Stimulated activated CD4-positive, alpha-beta T cell treated with anti-CD3 and anti-CD28 coated beads, TNF-alpha, amount 100 ng/mL, for 4 hours (primary cell): ENCODE measurements around the gene MFF.

ENCODE experiments used
- DNase-seq, 3 experiments: peaks; one replicate each; pipeline ENCODE4 v3.0.0-alpha.2; 2020; ENCODE audit warnings: low read depth in 3 of 3

Gene MFF, protein sequence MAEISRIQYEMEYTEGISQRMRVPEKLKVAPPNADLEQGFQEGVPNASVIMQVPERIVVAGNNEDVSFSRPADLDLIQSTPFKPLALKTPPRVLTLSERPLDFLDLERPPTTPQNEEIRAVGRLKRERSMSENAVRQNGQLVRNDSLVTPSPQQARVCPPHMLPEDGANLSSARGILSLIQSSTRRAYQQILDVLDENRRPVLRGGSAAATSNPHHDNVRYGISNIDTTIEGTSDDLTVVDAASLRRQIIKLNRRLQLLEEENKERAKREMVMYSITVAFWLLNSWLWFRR

DNA sequence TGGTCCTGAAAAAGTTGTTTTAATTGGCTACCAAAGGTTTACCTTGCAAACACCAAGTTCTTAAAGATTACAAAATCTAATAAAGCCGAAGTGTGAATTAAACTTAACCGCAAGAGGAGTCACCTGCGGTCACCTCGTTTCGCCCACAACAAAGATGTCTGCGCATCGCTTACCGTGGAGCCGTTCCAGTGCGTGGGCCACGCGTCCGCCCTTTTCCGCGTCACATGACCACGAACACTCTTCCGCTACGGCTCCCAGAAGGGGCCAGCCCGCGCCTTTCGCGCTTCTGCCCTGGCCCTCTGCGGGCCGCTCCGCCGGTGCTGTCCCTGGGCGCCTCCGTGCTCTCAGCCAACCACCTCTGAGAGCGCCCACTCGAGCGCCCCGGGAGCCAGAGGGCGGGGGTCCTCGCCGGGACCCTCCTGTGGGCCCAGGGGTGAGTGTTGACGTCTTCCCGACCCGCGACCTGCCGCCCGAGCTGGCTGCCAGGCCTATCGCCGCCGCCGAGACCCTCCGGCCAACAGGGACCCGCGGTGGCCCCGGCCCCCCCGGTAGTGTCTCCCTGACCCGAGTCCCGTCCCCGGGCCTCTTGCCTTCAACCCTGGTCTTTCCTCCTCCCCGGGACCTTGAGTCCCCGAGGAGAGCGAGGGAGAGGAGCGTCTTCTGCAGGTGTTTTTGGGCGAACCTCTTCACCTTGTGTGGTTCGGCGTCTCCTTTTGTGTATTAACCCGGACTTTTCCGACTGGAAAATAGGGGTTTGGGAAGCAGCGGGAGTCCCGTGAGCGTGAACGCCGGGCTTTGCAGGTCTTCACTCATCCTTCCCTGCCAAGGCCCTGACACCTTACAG, at the start of gene MFF:
Gene MFF (plus strand): TSS at position 257 of the 844 bp plus-strand sequence. CDS start 5,415 bp downstream, outside the sequence.
- peak; percentile 82 to 90 (median 88) for DNase-seq

DNA sequence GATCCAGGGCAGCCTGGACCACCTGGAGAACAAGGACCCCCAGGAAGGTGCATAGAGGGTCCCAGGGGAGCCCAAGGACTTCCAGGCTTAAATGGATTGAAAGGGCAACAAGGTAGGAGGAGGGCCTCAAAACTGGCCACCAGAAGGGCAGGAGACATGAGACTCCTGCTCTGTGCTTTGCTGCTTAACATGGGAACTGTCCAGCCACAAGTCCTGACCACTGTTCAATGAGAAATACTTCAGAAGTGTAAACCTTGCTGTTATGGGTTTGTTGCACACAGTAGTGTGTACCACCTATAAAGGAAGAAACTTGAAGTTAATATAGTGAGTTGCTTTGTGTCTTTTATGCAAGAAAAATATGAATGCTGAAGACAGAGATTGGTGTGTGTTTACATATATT, 44.2 kb upstream of the MFF start:
- no peak for DNase-seq

DNA sequence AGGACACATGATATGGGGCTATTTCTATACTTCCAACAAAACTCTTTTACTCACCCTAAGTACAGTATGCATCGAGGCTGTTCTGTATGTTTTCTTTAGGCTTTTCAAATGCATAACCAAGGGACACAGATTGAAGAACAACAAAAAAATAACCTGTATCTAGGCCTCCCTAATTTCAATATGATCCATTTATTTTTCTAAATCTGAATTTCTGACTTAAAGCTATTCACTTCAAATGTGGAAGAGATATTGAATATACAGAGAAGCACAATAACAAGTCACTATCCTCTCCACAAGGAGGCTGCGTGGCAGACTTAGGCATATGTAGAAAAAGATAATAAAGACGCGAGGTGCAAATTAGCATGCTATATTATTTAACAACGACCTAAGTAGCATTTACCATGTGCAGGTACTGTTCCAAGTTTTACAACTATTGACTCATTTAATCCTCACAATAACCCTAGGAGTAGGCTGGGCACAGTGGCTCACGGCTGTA, 39.3 kb upstream of the MFF start:
- DNase-seq = no peak

DNA sequence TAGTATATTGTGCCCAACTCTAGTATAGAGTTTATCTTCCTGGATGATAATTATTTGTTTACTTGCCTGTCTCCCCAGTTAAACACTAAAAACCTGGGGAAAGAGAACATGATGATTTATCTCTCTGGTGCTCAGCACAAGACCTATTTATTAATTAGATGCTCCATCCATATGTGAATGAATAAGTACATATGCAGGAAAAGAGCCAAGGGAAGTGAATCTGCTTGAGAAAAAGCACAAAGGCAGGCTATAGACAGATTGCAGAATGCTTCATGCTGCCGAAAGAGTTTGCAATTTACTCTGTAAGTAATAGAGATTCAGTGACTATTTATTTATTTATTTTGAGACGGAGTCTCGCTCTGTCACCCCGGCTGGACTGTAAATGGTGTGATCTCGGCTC, 37.3 kb upstream of the MFF start:
- no peak for DNase-seq

DNA sequence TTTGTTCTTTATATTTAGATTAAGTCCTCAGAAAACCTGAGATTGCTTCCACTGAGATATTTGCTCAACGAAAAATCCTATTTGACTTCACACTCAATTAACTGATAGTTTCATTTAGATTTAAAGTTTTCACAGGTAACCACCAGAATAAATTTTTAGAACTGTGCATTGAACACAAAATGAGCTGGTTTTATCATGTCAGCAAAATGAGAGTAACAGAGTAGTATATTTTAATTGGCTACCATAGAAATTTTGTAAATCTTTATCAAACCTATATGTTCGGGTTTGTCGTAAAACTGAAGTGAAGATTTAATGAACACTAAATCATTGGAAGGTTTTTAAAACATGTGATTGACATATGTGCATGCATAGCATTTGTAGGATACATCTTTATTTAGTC, 32.7 kb upstream of the MFF start:
- no peak for DNase-seq

DNA sequence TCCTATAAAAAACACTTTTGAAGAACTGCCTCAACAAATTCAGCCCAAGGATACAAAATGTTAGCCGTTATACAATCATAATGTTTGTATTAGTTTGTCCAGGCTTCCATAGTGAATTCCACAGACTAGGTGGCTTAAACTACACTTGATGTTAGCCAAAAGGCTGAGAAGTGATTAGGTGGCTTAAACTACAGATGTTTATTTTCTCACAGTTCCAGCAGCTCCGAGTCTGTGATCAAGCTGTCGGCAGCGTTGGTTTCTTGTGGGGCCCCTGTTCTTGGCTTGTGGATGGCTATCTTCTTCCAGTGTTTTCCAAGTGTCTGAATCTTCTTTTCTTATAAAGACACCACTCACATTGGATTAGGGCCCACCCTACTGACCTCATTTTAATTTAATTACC, 31.5 kb upstream of the MFF start:
- no peak for DNase-seq

DNA sequence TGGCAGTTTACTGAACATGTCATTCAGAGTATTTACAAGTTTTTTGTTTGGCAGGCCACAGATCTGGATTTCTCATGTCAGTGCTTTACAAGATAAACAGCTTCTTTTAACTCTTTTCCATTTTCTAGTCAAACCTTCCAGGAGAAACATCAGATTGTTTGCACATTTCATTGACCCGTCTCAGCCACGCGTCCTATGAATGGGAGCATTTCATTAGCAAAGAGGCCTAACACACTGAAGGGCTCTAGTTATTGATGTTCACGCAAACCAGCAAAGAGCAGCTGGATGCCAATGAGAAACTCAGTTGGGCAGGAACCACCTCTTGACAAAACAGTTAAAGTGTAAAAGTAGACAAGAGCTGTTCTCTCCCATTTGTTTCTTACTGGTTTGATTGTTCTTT, 29.2 kb upstream of the MFF start:
- no peak for DNase-seq

DNA sequence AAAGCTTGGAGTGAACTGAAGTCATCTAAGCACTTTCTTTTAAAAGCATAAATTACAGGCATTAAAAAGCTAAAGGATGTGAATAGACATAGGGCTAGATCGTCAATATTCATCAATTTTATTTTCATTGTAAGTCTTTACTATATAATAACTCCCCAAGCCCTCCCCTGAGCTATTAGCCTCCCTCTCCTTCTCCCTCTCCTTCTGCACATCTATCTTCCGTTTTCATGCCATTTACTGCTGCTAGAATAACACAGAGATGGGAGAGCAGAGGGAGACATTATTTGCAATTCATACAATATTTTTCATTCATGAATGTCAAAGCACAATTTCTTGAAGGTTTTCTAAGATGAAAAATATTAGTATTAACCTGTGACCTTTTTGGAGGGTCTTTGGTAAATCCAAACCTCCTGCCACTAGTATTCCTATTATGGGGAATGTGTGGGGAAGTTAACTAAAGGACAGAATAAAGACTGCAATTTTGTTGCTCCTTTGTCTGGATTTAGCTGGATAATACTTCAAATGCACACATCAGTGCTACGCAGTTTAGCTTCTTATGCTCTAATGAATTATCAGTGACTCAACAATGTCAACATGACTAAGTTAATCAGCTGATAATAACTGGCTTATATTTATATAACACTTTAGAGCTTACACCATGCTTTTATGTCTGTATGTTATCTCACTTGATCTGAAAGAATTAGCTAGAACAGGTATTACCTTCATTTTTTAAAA, 28.2 kb upstream of the MFF start:
- no peak for DNase-seq

DNA sequence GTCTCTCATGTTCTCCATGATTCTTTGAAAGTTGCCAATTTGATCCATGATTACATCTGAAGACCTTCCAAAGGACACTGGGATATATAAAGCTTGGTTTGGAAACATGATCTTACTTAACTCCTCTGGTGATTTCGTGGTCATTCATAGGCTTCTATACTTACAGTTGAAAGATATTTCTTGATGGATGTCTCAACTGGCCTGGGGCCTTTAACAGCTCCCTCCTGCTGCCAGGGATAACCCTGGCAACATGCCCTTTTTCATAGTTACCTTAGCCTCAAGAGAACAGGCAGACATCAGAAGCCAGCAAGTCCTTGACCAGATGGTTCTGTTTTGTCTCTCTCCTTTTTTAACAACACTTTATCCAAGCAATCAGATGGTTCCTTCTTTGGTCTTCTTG, 23.5 kb upstream of the MFF start:
- no peak for DNase-seq

DNA sequence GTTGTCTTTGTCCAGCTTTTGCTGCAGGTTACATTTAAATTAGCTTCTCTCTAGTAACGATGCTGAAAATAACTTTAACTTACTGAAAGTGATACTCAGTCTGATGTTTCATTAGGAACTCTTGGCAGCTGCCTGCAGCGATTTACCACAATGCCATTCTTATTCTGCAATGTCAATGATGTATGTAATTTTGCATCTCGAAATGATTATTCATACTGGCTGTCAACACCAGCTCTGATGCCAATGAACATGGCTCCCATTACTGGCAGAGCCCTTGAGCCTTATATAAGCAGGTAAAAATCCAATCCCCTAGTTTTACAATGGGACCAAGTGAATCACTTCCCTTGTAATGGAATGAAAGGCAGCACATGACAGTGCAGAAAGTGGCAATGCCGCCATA, 16.3 kb upstream of the MFF start:
- DNase-seq = no peak

DNA sequence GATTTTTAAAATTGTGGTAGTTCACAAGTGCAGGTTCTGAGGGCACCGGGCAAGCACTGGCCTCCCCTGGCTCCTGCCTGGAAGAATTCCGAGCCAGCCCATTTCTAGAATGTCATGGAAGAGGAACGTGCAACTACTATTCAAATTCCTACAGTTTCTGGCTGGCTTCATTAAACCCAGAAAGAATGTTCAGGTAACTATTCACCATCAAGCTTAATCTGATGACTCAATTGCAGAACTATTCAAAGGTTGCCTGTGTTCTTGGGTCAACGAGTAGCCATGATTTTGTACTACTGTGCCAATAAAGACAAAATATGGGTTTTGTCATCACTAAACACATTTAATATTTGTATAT, 14.3 kb upstream of the MFF start:
- no peak for DNase-seq

DNA sequence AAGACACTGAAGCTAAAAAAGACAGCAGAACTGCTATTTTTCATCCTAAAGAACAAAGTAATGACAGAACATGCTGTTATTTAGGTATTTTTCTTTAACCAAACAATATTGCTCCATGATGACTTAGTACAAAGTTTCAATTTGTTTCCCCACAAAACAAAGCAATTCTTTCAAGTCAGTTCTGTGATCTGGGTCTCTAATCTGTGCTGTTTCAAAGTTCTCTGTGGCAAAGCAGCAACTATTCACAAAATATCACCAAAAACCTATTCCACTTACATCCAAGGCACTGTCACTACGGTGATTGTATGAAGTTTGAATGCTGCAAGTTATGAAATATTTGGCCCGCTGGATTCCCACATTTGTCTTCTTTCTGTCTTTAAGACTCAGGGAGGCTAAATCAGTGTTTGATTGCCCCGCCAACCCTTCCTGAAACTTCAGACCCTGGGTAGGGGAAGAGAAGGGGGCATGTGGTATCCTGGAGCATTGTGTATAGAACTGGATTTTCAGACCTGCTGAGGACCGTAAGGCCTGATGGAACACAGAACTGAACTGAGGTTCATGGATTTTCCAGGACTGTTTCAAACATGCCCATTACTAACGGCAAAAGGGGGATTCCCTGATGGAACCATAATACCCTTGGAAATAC, 13.1 kb upstream of the MFF start:
- no peak for DNase-seq

DNA sequence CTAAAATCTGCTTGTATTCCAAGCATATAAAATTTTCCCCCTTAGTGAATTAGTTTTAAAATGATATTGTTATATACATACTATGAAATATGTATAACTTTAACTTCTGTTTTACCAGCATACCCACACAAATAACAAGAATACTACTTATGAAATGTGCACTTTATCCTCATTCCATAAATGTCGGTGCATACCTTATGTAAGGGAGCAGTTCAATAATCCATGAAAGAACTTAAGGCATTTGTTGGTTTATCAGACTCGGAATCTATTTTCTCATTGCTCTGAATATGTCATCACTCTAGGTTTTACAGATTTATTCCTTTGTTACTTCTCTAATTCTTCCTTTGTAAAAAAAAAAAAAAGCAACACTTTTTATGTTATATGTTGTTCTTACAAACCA, 12.5 kb upstream of the MFF start:
- DNase-seq = no peak

DNA sequence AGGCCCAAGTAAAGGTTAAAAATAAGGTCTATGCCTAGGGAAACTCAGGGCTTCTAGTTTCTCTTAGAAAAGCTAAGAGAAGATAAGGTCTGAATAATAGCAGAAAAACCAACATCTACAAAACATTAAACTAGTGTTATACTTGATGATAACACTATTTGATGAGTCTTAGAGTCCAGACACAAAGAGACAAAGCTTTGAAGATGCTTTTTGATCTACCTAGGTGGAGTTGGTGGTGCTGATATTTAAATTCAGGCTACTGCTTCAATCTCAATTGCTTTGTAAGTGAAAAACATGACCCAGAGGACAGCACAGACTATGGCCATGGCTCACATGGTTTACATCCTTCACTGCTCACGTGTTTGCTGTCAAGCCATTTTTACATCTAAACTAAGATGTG, 11.7 kb upstream of the MFF start:
- no peak for DNase-seq

DNA sequence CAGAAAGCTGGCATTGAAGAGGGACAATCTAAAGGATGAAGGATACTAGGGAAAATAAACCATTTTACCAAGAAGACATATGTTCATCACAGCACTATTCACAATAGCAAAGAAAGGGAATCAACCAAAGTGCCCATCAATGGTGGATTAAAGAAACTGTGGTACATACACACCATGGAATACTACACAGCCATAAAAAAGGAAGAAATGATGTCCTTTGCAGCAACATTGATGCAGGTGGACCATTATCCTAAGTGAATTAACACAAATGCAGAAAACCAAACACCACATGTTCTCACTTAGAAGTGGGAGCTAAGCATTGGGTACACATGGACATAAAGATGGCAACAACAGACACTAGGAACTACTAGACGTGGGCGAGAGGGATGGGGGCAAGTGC, 7.2 kb upstream of the MFF start:
- DNase-seq = no peak

DNA sequence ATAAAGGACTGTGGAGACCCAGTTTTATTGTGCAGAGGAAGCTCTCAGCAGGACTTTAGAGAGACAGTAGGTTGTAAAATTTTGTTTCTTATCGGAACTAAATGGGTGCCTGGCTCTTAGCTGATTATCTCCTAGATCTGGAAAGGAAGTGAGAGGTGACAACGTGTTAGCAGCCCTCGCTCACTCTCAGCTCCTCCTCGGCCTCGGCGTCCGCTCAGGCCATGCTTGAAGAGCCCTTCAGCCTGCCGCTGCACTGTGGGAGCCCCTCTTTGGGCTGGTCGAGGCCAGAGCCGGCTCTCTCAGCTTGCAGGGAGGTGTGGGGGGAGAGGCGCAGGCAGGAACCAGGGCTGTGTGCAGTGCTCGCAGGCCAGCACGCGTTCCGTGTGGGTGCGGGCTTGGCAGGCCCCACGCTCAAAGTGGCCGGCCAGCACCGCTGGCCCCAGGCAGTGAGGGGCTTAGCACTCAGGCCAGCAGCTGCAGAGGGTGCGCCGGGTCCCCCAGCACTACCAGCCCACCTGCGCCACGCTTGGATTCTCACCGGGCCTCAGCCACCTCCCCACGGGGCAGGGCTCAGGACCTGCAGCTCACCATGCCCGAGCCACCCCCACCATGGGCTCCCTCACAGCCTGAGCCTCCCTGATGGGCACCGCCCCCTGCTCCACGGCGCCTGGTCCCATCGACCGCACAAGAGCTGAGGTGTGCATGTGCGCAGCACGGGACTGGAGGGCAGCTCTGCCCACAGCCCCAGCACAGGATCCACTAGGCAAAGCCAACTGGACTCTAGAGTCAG, 4.6 kb upstream of the MFF start:
- no peak for DNase-seq

DNA sequence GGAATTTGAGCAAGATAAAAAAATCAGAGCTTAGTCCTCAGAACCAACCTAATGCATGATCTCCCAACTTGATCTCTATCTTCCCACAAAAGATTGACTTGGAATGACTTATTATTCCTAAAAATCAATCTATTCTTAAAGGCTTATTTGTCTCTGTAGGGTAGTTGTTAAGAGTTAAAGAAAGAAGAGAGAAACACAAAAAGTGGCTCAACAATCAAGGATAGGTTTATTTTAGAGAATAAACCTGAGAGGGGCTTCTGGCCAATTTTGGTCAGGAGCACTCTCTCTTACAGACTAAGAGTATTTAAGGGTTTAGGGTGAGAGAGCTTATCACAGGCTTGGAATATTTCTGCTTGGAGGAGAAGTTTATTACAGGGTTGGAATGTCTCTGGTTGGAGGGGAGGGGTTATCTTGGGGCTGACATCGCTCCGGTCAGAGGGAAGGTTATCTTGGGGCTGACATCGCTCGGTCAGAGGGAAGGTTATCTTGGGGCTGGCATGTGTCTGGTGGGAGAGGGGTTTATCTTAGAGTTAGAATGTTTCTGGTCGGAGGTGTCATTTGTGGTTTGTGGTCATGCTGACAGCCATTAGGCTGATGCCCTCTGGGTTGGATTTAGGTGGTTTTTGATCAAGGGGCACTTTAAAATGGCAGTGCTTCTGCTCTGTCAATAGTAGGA, 2.4 kb upstream of the MFF start:
- no peak for DNase-seq

DNA sequence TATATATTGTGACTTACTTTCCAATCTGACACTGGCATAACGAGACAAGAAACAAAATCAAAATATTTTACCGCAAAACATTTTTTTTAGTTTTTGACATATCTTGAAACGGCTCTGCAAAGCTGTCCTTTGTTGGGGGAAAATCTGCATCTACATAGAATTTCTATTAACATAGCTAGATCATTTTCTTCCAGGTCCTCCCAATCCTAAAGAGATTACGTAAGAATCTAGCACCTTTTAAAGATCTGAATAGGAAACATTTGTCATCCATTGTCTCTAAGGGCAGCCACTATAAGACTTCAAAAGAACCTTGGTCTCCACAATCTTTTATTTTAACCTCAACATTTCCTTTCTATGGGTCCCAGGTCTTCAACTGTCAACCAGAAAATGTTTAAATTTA, 1.2 kb upstream of the MFF start:
- no peak for DNase-seq

DNA sequence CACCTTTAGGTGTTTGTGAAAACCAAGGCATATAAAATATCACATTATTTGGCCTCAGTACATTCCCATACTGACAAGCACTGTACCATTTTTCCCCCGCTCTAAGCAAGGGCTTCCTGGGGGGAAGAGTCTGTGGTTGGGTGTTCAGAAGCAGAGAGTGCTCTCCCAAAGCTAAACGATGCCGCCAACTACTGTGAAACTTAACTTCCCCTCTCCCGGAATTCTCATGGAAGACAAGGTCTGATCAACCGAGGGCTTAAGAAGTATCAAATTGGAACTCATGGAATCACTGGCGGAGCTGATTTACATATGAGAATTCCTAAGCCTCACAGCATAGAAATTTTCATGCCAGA, 433 bp upstream of the MFF start:
- no peak for DNase-seq

DNA sequence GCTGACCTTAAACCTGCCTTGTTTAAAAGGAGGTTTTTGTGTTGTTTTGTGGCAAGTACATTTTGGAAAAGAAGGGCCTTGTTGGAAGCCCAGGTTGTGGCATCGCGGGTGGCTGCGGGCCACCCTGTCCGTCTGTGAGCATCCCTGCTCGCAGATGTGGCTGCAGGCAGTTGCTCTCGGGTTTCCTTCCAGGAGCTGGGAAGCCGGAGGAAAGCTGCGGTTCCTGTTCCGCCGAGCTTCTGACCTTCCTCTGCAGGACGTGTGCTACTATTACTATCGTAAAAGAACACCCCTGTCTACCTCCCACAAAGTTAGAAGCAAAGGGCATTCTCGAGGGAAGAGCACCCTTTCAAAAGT, 766 bp downstream of the MFF start:
- no peak for DNase-seq

DNA sequence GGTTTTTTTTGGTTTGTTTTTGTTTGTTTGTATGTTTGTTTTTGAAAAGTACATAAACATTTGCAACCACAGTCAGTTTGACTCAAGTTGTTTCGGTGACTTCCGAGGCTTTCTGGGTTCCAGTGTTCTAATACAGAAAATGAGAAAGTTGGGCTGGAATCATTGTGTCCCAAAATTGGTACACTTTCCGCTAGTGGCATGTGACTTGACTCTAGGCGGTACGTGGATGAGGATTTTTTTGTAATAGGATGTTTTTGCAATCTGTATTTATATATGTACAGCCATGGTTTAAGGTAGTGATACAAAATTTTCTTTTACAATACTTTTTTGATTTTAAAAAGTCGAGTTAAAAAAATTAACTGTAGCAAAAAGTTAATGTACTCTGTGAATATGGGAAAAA, 1.7 kb downstream of the MFF start:
- no peak for DNase-seq
